ENCODE results near the gene ITGB1BP1. TPM values are rescaled to one million over a fixed set of nuclear protein-coding genes. Genes with fewer than 3 reads are reported as not detected.
"Not testable (repeated sequence)": the region's sequence is repeated elsewhere in the genome, so short reads cannot be mapped to it uniquely, and the experiment has no call there.

The ITGB1BP1 gene
- polyA plus RNA-seq, 1 donor: 49.6 TPM

GRCh38 chr2:9401059-9401547, 22.2 kb downstream of the ITGB1BP1 start:
- no CpG with 5 or more reads among the region's 12 CpGs for WGBS (ENCODE audit: insufficient coverage, low lambda C conversion rate)
- no peaks in the 10 kb centered on the region for H3K4me1 ChIP-seq (ENCODE audit: control insufficient read depth, insufficient read depth, low read length)
- no peak for DNase-seq
- H3K27ac ChIP-seq (ENCODE audit: low read length): no peak overlapping the region
- H3K9me3 ChIP-seq (ENCODE audit: control insufficient read depth, low read depth, low read length): no peaks in the 10 kb centered on the region
- H3K27me3 ChIP-seq (ENCODE audit: control insufficient read depth, insufficient read depth, low read length): no peaks in the 10 kb centered on the region
- H3K4me3 ChIP-seq (ENCODE audit: low read length): no peak overlapping the region
- peaks cover 40% of the 10 kb centered on the region for H3K36me3 ChIP-seq (ENCODE audit: control insufficient read depth, insufficient read depth, low read length)

- H3K36me3 ChIP-seq (ENCODE audit: control insufficient read depth, insufficient read depth, low read length): peaks cover 41% of the 10 kb centered on the region
- WGBS (ENCODE audit: insufficient coverage, low lambda C conversion rate): no CpG with 5 or more reads among the region's 12 CpGs
- no peak for DNase-seq
- no peaks in the 10 kb centered on the region for H3K4me1 ChIP-seq (ENCODE audit: control insufficient read depth, insufficient read depth, low read length)
- H3K4me3 ChIP-seq (ENCODE audit: low read length): no peak overlapping the region
- no peaks in the 10 kb centered on the region for H3K9me3 ChIP-seq (ENCODE audit: control insufficient read depth, low read depth, low read length)
- H3K27me3 ChIP-seq (ENCODE audit: control insufficient read depth, insufficient read depth, low read length): no peaks in the 10 kb centered on the region
- H3K27ac ChIP-seq (ENCODE audit: low read length): no peak overlapping the region
Measured at GRCh38 chr2:9400268-9401058, 22.9 kb downstream of the ITGB1BP1 start.

- WGBS (ENCODE audit: insufficient coverage, low lambda C conversion rate): 82% methylated on average over 4 of the region's 20 CpGs
- Histone ChIP-seq H3K9me3 (ENCODE audit: control insufficient read depth, low read depth, low read length) (no peaks in the 10 kb centered on the region), H3K4me3 (ENCODE audit: low read length) (no peak overlapping the region), H3K27ac (ENCODE audit: low read length) (no peak overlapping the region), H3K36me3 (ENCODE audit: control insufficient read depth, insufficient read depth, low read length) (peaks cover 43% of the 10 kb centered on the region), H3K4me1 (ENCODE audit: control insufficient read depth, insufficient read depth, low read length) (no peaks in the 10 kb centered on the region), H3K27me3 (ENCODE audit: control insufficient read depth, insufficient read depth, low read length) (no peaks in the 10 kb centered on the region)
- DNase-seq: no peak
Measured at GRCh38 chr2:9398881-9399780, 24.2 kb downstream of the ITGB1BP1 start.

- H3K27ac ChIP-seq (ENCODE audit: low read length); H3K9me3 ChIP-seq (ENCODE audit: control insufficient read depth, low read depth, low read length); H3K4me3 ChIP-seq (ENCODE audit: low read length); H3K27me3 ChIP-seq (ENCODE audit: control insufficient read depth, insufficient read depth, low read length); DNase-seq; H3K4me1 ChIP-seq (ENCODE audit: control insufficient read depth, insufficient read depth, low read length): not testable (repeated sequence)
- H3K36me3 ChIP-seq (ENCODE audit: control insufficient read depth, insufficient read depth, low read length): peaks cover 48% of the 10 kb centered on the region
- no CpG with 5 or more reads among the region's 11 CpGs for WGBS (ENCODE audit: insufficient coverage, low lambda C conversion rate)
Measured at GRCh38 chr2:9398251-9398650, 25.1 kb downstream of the ITGB1BP1 start.

GRCh38 chr2:9397201-9397600, 26.1 kb downstream of the ITGB1BP1 start:
- WGBS (ENCODE audit: insufficient coverage, low lambda C conversion rate): no CpG with 5 or more reads among the region's 14 CpGs
- Histone ChIP-seq H3K9me3 (ENCODE audit: control insufficient read depth, low read depth, low read length) (no peaks in the 10 kb centered on the region), H3K36me3 (ENCODE audit: control insufficient read depth, insufficient read depth, low read length) (peaks cover 50% of the 10 kb centered on the region), H3K4me1 (ENCODE audit: control insufficient read depth, insufficient read depth, low read length) (no peaks in the 10 kb centered on the region), H3K4me3 (ENCODE audit: low read length) (no peak overlapping the region), H3K27me3 (ENCODE audit: control insufficient read depth, insufficient read depth, low read length) (no peaks in the 10 kb centered on the region), H3K27ac (ENCODE audit: low read length) (no peak overlapping the region)
- no peak for DNase-seq

GRCh38 chr2:9394816-9395215, 28.5 kb downstream of the ITGB1BP1 start:
- no CpG with 5 or more reads among the region's 15 CpGs for WGBS (ENCODE audit: insufficient coverage, low lambda C conversion rate)
- peaks cover 46% of the 10 kb centered on the region for H3K36me3 ChIP-seq (ENCODE audit: control insufficient read depth, insufficient read depth, low read length)
- H3K4me3 ChIP-seq (ENCODE audit: low read length): no peak overlapping the region
- H3K27ac ChIP-seq (ENCODE audit: low read length): no peak overlapping the region
- no peak for DNase-seq
- H3K27me3 ChIP-seq (ENCODE audit: control insufficient read depth, insufficient read depth, low read length): no peaks in the 10 kb centered on the region
- H3K9me3 ChIP-seq (ENCODE audit: control insufficient read depth, low read depth, low read length): no peaks in the 10 kb centered on the region
- H3K4me1 ChIP-seq (ENCODE audit: control insufficient read depth, insufficient read depth, low read length): no peaks in the 10 kb centered on the region

GRCh38 chr2:9392898-9393765, 30.2 kb downstream of the ITGB1BP1 start:
- H3K27ac ChIP-seq (ENCODE audit: low read length): no peak overlapping the region
- no peaks in the 10 kb centered on the region for H3K9me3 ChIP-seq (ENCODE audit: control insufficient read depth, low read depth, low read length)
- no peaks in the 10 kb centered on the region for H3K4me1 ChIP-seq (ENCODE audit: control insufficient read depth, insufficient read depth, low read length)
- H3K36me3 ChIP-seq (ENCODE audit: control insufficient read depth, insufficient read depth, low read length): peaks cover 61% of the 10 kb centered on the region
- no peak for DNase-seq
- WGBS (ENCODE audit: insufficient coverage, low lambda C conversion rate): no CpG with 5 or more reads among the region's 28 CpGs
- H3K4me3 ChIP-seq (ENCODE audit: low read length): no peak overlapping the region
- no peaks in the 10 kb centered on the region for H3K27me3 ChIP-seq (ENCODE audit: control insufficient read depth, insufficient read depth, low read length)

- no peaks in the 10 kb centered on the region for H3K4me1 ChIP-seq (ENCODE audit: control insufficient read depth, insufficient read depth, low read length)
- no peak overlapping the region for H3K27ac ChIP-seq (ENCODE audit: low read length)
- H3K36me3 ChIP-seq (ENCODE audit: control insufficient read depth, insufficient read depth, low read length): peaks cover 64% of the 10 kb centered on the region
Measured at GRCh38 chr2:9391961-9392720, 31.2 kb downstream of the ITGB1BP1 start.

GRCh38 chr2:9390991-9391390, 32.3 kb downstream of the ITGB1BP1 start:
- no peak for DNase-seq
- Histone ChIP-seq H3K9me3 (ENCODE audit: control insufficient read depth, low read depth, low read length) (no peaks in the 10 kb centered on the region), H3K27ac (ENCODE audit: low read length) (no peak overlapping the region), H3K4me1 (ENCODE audit: control insufficient read depth, insufficient read depth, low read length) (no peaks in the 10 kb centered on the region), H3K4me3 (ENCODE audit: low read length) (no peak overlapping the region), H3K27me3 (ENCODE audit: control insufficient read depth, insufficient read depth, low read length) (no peaks in the 10 kb centered on the region), H3K36me3 (ENCODE audit: control insufficient read depth, insufficient read depth, low read length) (peaks cover 65% of the 10 kb centered on the region)
- no CpG with 5 or more reads among the region's 19 CpGs for WGBS (ENCODE audit: insufficient coverage, low lambda C conversion rate)

More at GRCh38 chr2:9391961-9392720, 31.2 kb downstream of the ITGB1BP1 start:
- no CpG with 5 or more reads among the region's 13 CpGs for WGBS (ENCODE audit: insufficient coverage, low lambda C conversion rate)
- H3K27me3 ChIP-seq (ENCODE audit: control insufficient read depth, insufficient read depth, low read length): no peaks in the 10 kb centered on the region
- no peaks in the 10 kb centered on the region for H3K9me3 ChIP-seq (ENCODE audit: control insufficient read depth, low read depth, low read length)
- no peak for DNase-seq
- H3K4me3 ChIP-seq (ENCODE audit: low read length): no peak overlapping the region
